Liver (tissue), 9 donors: ENCODE measurements around the gene FAM221B. TPM values are rescaled to one million over a fixed set of nuclear protein-coding genes. Genes with fewer than 3 reads are reported as not detected.

Experiments
- DNase-seq: peaks from one replicate; pipeline ENCODE4 v3.0.0-alpha.2; 2017; ENCODE audit warnings: low spot score
- H3K27ac ChIP-seq, 2 donors: one replicate each; pipeline ENCODE4 v1.7.0; 2013; ENCODE audit warnings: inconsistent platforms in 2 of 2, low read length in 2 of 2, control low read depth in 1 of 2, low read depth in 1 of 2, mild to moderate bottlenecking in 1 of 2
- H3K27me3 ChIP-seq, 4 donors: one replicate each; pipeline versions ENCODE4 v1.6.1 to v1.7.0; 2013; ENCODE audit warnings: low read length in 3 of 4, inconsistent platforms in 1 of 4, mild to moderate bottlenecking in 1 of 4, moderate library complexity in 1 of 4; ENCODE audit not compliant: control insufficient read depth in 4 of 4, insufficient read depth in 4 of 4
- H3K36me3 ChIP-seq, 4 donors: one replicate each; pipeline versions ENCODE4 v1.6.1 to v1.7.0; 2013; ENCODE audit warnings: low read length in 3 of 4, mild to moderate bottlenecking in 3 of 4, low read depth in 1 of 4, moderate library complexity in 1 of 4; ENCODE audit not compliant: control insufficient read depth in 4 of 4, insufficient read depth in 3 of 4
- H3K4me1 ChIP-seq, 4 donors: one replicate each; pipeline versions ENCODE4 v1.6.1 to v1.7.0; 2013; ENCODE audit warnings: low read length in 3 of 4, mild to moderate bottlenecking in 3 of 4, moderate library complexity in 1 of 4; ENCODE audit not compliant: control insufficient read depth in 4 of 4, insufficient read depth in 4 of 4
- H3K4me3 ChIP-seq, 3 donors: one replicate each; pipeline versions ENCODE4 v1.6.1 to v1.7.0; 2013; ENCODE audit warnings: low read length in 3 of 3, control low read depth in 1 of 3, low read depth in 1 of 3, mild to moderate bottlenecking in 1 of 3
- H3K9ac ChIP-seq, 2 donors: one replicate each; pipeline ENCODE4 v1.7.0; 2013; ENCODE audit warnings: low read length in 2 of 2, mild to moderate bottlenecking in 2 of 2, moderate library complexity in 2 of 2, control low read depth in 1 of 2, low read depth in 1 of 2
- H3K9me3 ChIP-seq, 4 donors: one replicate each; pipeline versions ENCODE4 v1.6.1 to v1.7.0; 2013; ENCODE audit warnings: low read length in 3 of 4; ENCODE audit not compliant: control insufficient read depth in 4 of 4
- EGR1 ChIP-seq, 2 donors: IDR thresholded peaks; 2 replicates each; pipeline ENCODE4 v1.6.1; 2016 to 2018; ENCODE audit warnings: antibody characterized with exemption in 2 of 2, low read depth in 2 of 2
- FOXA1 ChIP-seq: IDR thresholded peaks from 2 replicates; pipeline ENCODE4 v1.6.1; 2016; ENCODE audit warnings: antibody characterized with exemption
- GABPA ChIP-seq, 2 donors: IDR thresholded peaks in 1 of 2; conservative IDR thresholded peaks in 1 of 2; 2 replicates each; pipeline ENCODE4 v1.6.1; 2016; ENCODE audit warnings: antibody characterized with exemption in 2 of 2, mild to moderate bottlenecking in 1 of 2, moderate library complexity in 1 of 2
- HNF4A ChIP-seq, 2 donors: conservative IDR thresholded peaks; 2 replicates each; pipeline ENCODE4 v1.6.1; 2016; ENCODE audit warnings: antibody characterized with exemption in 2 of 2, mild to moderate bottlenecking in 2 of 2
- HNF4G ChIP-seq: IDR thresholded peaks from 2 replicates; pipeline ENCODE4 v1.6.1; 2016; ENCODE audit warnings: antibody characterized with exemption
- JUND ChIP-seq, 2 donors: IDR thresholded peaks; 2 replicates each; pipeline ENCODE4 v1.6.1; 2016; ENCODE audit warnings: antibody characterized with exemption in 2 of 2
- NR2F2 ChIP-seq: IDR thresholded peaks from 2 replicates; pipeline ENCODE4 v1.6.1; 2016; ENCODE audit warnings: antibody characterized with exemption
- RAD21 ChIP-seq, 2 donors: IDR thresholded peaks; 2 replicates each; pipeline ENCODE4 v1.6.1; 2016; ENCODE audit warnings: antibody characterized with exemption in 2 of 2, mild to moderate bottlenecking in 2 of 2
- REST ChIP-seq: IDR thresholded peaks from 2 replicates; pipeline ENCODE4 v1.6.1; 2016; ENCODE audit warnings: antibody characterized with exemption, mild to moderate bottlenecking
- RXRA ChIP-seq, 2 donors: IDR thresholded peaks; 2 replicates each; pipeline ENCODE4 v1.6.1; 2017 to 2018; ENCODE audit warnings: antibody characterized with exemption in 2 of 2, mild to moderate bottlenecking in 1 of 2
- SP1 ChIP-seq: IDR thresholded peaks from 2 replicates; pipeline ENCODE4 v1.6.1; 2018; ENCODE audit warnings: antibody characterized with exemption, mild to moderate bottlenecking
- TAF1 ChIP-seq: conservative IDR thresholded peaks from 2 replicates; pipeline ENCODE4 v1.6.1; 2016; ENCODE audit warnings: antibody characterized with exemption, mild to moderate bottlenecking
- YY1 ChIP-seq: IDR thresholded peaks from 2 replicates; pipeline ENCODE4 v1.6.1; 2016; ENCODE audit warnings: antibody characterized with exemption, mild to moderate bottlenecking
- ZBTB33 ChIP-seq: IDR thresholded peaks from 2 replicates; pipeline ENCODE4 v1.6.1; 2016; ENCODE audit warnings: antibody characterized with exemption
- WGBS: extraction: QIAGEN DNeasy Blood & Tissue Kit; methylation state at CpG from one replicate; pipeline ENCODE4 v1.1.7; 2013; 5-methylcytosine and 5-hydroxymethylcytosine counted together
- polyA plus RNA-seq, 2 donors: library from polyadenylated mRNA; stranded (reverse) in 1 of 2; unstranded in 1 of 2; fragments of 200-250 nt in 1 of 2; fragments of >200 nt in 1 of 2; fragmentation: Nextera tagmentation in 1 of 2; extraction: Ambion mirVana in 1 of 2; gene quantifications; one replicate each; pipeline versions ENCODE4 v1.2.1 to v1.2.3, GENCODE V29; 2013 to 2015
- total RNA-seq, 2 donors: library from RNA; depleted of rRNA; stranded (reverse); fragments of >200 nt; gene quantifications; one replicate each; pipeline ENCODE4 v1.2.3, GENCODE V29; 2014
- TF ChIP-seq, protein P1 (sequence below): IDR thresholded peaks from 2 replicates; pipeline ENCODE4 v1.6.1; 2016; ENCODE audit warnings: antibody characterized with exemption
- donor health status: healthy.
- donor health status: healthy.
- donor health status: healthy.
- donor health status: healthy.
- donor health status: healthy.

Gene FAM221B
- total and polyA plus RNA-seq, 4 donors, result 0.35 TPM; not detected in 3

DNA sequence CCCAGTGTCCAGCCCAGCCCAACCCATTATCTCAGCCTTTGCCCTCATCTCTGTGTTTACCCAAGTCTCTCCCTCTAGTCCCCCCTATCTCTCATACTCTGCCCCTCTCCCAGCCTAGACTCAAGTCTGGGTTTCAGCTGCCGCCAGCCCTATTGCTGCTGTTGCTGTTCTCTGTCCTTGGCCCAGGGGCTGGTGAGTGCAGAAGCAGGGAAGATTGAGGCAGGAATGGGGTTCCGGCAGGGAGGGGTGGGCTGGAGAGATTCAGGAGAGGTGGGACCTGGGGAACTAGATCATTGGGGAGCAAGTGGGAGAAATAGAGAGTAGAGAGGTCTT, 1.2 kb upstream of the FAM221B start (continued):
- TF ChIP-seq REST, result no peak
- TF ChIP-seq ZBTB33, result no peak
- no peak for TF ChIP-seq EGR1 (IDR thresholded peaks at IDR 0.05; ENCODE audit: low read depth in 2 of 2)
- TF ChIP-seq HNF4A (conservative IDR thresholded peaks at IDR 0.05), result no peak
- no peak for TF ChIP-seq NR2F2
- no peak for TF ChIP-seq YY1
- no peak for TF ChIP-seq HNF4G
- no peak for TF ChIP-seq RAD21 (IDR thresholded peaks at IDR 0.05)

DNA sequence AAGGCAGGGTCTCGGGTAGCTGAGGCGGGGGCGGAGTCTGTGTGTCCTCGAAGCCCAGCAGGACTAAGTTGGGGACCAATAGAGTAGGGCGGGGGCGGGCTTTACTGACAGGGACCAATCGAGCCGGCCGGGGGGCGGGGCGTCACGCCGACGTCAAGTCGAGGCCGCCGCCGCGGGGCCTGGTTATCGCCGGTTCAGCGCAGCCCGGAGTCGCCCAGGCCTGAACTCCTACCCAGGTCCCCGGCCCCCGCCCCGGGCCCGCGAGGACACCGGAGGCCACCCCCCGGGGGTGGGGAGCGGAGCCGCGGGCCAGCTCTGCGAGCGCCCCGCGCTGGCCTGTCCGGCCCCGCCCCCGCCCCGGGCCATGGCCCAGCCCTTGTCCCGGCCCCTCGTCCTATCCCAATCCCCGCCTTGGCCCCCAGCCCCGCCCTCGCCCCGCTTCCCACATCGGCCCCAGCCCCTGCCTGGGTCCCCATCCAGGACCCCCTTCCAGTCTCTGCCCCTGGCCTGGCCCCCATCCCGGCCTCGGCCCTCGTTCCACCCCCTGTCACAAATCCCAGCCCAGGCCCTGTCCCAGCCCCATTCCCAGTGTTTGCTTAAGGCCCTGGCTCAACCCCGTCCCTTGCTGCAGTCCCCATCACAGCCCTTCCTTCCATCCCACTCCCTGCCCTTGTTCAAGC, 692 bp upstream of the FAM221B start, which contains the start of gene TMEM8B:
Gene TMEM8B (plus strand): TSS at position 145 of the 680 bp plus-strand sequence. CDS start 220 bp downstream, at position 365.
- Histone ChIP-seq H3K9ac (peak within 1 kb of the TSS; percentile 69 to 82), H3K4me3 (peak within 1 kb of the TSS; percentile 78), H3K27ac (peak within 1 kb of the TSS; percentile 62 to 84), H3K9me3 (no peaks in the 10 kb centered on the region), H3K27me3 (no peaks in the 10 kb centered on the region), H3K4me1 (peaks cover 5 to 25% (median 14%) of the 10 kb centered on the region in 4 donors), H3K36me3 (no peaks in the 10 kb centered on the region)
- TF ChIP-seq EGR1 (IDR thresholded peaks at IDR 0.05; ENCODE audit: low read depth in 2 of 2), result peak in 1 of 2 donors; percentile 33
- TF ChIP-seq SP1, result peak; percentile 10
- TF ChIP-seq HNF4A (conservative IDR thresholded peaks at IDR 0.05), result peak in 1 of 2 donors; percentile 6
- TF ChIP-seq, protein P1, sequence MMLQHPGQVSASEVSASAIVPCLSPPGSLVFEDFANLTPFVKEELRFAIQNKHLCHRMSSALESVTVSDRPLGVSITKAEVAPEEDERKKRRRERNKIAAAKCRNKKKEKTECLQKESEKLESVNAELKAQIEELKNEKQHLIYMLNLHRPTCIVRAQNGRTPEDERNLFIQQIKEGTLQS, result no peak
- WGBS, result 2% methylated on average over 53 of the region's 53 CpGs
- peak; percentile 97 for DNase-seq

GRCh38 chr9:35827486-35827885, 1.0 kb downstream of the FAM221B start:
- no peaks in the 10 kb centered on the region for H3K9me3 ChIP-seq
- peaks cover 3 to 20% (median 10%) of the 10 kb centered on the region in 4 donors for H3K4me1 ChIP-seq
- TF ChIP-seq ZBTB33, result no peak
- no peak for TF ChIP-seq RXRA (IDR thresholded peaks at IDR 0.05)
- TF ChIP-seq REST, result no peak
- no peak for TF ChIP-seq GABPA (IDR thresholded peaks at IDR 0.05 in 1 of 2, conservative IDR thresholded peaks at IDR 0.05 in 1 of 2)
- TF ChIP-seq EGR1 (IDR thresholded peaks at IDR 0.05; ENCODE audit: low read depth in 2 of 2), result no peak
- TF ChIP-seq TAF1, result no peak
- TF ChIP-seq HNF4A (conservative IDR thresholded peaks at IDR 0.05), result no peak
- no peak for TF ChIP-seq FOXA1
- no peak for TF ChIP-seq NR2F2
- TF ChIP-seq, protein P1, result no peak
- no peak for TF ChIP-seq JUND (IDR thresholded peaks at IDR 0.05)
- no peak overlapping the region for H3K9ac ChIP-seq
- 89% methylated on average over 3 of the region's 3 CpGs for WGBS
- H3K36me3 ChIP-seq, result no peaks in the 10 kb centered on the region
- H3K27ac ChIP-seq, result no peak overlapping the region
- no peaks in the 10 kb centered on the region for H3K27me3 ChIP-seq
- H3K4me3 ChIP-seq, result no peak overlapping the region
- no peak for DNase-seq
